HG03196 (cell line): ENCODE data around the gene SPIB.
"Not testable (repeated sequence)": the region's sequence is repeated elsewhere in the genome, so short reads cannot be mapped to it uniquely, and the experiment has no call there.

ENCODE experiments used
- ATAC-seq: cut with Tn5 transposase; IDR thresholded peaks from one replicate; pipeline ENCODE4 v1.9.1; 2021; ENCODE audit not compliant: unreplicated experiment

SPIB gene

DNA sequence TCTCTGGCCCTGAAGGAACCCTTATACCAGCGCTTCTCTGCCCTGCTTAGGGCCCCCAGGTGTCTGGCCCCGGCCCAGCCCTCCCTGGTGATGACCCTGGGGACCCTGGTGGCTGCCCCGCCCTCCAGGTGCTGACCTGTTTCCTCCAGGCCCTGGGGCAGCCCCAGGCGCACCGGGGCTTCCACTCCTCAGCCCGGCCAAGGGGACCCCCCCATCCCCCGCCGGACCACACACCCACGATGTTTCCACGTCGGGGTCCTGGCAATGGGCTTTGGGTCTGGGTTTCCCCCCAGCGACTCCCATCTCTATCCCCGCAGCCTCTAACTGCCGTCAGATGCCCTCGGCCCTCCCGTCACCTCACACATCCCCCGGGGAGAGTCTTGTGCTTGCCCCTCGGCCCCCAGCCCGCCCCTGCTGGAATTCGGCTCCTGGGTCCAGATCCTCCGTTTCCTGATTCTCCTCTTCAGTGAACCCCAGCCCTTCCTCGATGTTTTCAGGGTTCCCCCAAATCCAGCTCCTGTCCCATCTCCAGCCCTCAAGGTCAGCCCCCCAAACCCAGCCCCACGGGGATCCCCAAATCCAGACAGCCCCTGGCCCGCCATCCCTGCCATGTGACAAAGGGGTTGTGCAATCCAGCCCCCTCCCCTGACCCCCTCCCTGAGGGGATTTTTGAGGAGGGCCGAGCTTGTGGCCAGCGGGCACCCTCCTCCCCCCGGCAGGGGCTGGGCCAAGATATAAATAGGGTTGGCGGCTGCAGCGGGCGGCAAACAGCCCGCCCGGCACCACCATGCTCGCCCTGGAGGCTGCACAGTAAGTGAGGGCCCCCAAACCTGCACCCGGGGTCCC, at the start of gene SPIB:
Gene SPIB, plus strand, starts transcription at position 763 of the 846 bp plus-strand sequence. Its CDS starts 25 bp downstream, at position 788.
- ATAC-seq, result no peak

- no peak for ATAC-seq
Observed at GRCh38 chr19:50371914-50372475, 46.7 kb upstream of the SPIB start.

- peak; percentile 79 for ATAC-seq
Observed at GRCh38 chr19:50376166-50377050, 42.3 kb upstream of the SPIB start, which contains the start of gene NR1H2. NR1H2 (plus strand) TSS chr19:50376457; CDS start chr19:50377606, 1,149 bp downstream.

- ATAC-seq, result no peak
Observed at GRCh38 chr19:50377051-50377461, 41.7 kb upstream of the SPIB start.

DNA sequence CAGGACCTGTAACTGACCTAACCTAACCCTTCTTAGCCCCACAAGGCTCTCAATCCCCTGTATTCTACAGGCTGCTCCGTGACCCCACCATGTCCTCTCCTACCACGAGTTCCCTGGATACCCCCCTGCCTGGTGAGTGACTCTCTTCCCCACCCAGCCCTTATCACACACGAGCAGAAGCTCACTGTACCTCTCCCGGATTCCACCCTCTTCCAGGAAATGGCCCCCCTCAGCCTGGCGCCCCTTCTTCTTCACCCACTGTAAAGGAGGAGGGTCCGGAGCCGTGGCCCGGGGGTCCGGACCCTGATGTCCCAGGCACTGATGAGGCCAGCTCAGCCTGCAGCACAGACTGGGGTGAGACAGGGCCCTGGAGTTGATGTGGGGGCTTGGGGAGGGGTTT, 41.2 kb upstream of the SPIB start:
- ATAC-seq, result no peak

DNA sequence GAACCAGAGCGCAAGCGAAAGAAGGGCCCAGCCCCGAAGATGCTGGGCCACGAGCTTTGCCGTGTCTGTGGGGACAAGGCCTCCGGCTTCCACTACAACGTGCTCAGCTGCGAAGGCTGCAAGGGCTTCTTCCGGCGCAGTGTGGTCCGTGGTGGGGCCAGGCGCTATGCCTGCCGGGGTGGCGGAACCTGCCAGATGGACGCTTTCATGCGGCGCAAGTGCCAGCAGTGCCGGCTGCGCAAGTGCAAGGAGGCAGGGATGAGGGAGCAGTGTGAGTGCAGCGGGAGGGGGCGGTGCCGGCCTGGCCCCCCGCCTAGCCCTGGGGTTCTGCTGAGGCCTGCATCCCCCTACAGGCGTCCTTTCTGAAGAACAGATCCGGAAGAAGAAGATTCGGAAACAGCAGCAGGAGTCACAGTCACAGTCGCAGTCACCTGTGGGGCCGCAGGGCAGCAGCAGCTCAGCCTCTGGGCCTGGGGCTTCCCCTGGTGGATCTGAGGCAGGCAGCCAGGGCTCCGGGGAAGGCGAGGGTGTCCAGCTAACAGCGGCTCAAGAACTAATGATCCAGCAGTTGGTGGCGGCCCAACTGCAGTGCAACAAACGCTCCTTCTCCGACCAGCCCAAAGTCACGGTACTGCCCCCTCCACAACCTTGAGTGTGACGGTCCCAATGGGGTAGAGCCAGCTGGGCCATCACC, 40.4 kb upstream of the SPIB start:
- ATAC-seq, result no peak

DNA sequence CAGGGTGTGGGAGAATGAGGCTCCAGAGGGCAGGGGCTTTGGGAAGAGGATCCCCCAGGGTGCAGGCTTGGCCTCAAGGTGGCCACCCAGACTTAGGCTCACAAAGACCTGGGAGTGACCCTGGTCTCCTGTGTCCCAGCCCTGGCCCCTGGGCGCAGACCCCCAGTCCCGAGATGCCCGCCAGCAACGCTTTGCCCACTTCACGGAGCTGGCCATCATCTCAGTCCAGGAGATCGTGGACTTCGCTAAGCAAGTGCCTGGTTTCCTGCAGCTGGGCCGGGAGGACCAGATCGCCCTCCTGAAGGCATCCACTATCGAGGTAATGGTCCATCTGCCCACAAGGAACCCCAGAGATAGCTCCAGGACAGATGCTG, 39.9 kb upstream of the SPIB start:
- ATAC-seq, result no peak

GRCh38 chr19:50379602-50380001, 39.1 kb upstream of the SPIB start:
- ATAC-seq, result no peak

- ATAC-seq, result no peak
Observed at GRCh38 chr19:50380137-50380536, 38.6 kb upstream of the SPIB start.

DNA sequence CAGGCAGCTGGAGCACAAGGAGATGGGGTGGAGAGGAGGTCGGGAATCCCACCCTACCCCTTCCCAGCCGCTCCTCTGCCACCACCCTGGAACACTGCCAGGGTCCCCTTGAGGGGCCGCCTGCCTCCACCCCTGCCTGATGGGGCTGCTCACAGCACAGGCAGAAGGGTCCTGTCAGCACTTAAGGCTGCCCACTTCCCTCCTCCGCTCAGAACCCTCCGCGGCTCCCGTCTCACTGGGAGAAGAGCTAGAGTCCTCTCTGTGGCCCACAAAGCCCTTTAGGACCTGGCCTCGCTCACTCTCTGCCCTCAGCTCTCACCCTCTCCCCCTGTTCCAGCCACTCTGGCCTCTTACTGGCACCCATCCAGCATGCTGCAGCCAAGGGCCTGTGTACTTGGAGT, 38.0 kb upstream of the SPIB start:
- ATAC-seq, result no peak

- no peak for ATAC-seq
Observed at GRCh38 chr19:50381881-50382729, 36.6 kb upstream of the SPIB start.

DNA sequence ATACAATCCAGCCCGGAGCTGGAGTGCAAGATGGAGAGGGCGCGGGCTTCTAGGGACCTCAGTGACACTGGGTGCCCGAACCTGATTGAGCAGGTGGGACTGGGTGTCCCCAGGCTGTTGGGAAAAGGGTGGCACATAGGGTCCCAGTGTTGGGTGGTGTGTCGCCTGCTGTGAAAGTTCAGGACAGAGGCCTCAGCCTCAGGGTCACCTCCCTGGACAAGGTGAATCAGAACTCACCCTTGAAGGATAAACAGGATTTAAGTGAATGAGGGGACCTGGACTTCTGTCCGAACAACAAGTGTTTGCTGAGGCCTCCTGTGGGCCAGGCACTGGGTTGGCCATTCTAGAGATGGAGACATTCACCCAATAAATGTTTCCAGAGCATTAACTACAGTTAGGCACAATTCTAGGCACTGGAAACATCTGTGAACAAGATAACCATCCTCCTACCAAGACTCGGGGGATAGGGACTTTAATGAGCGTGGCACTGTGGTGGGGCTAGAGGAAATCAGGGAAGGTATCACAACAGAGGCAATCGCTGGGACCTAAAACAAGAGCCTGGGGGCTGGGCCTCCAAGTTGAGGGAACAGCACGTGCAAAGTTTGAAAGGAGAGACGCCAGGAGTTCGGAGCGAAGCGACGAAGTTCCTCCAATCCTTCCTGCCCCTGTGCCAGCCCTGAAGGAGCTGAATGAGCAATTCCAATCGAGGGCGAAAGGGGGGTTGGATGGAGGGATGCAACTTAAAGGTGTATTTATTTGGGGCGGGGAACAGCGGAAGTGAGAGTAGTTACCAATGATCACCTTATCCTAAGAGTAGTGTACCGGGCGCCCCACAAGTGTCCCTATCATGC, 35.5 kb upstream of the SPIB start:
- ATAC-seq, result peak; percentile 1

- peak; percentile 64 for ATAC-seq
Observed at GRCh38 chr19:50383852-50384684, 34.7 kb upstream of the SPIB start, which contains the start of gene POLD1. POLD1 (plus strand) TSS chr19:50384347; CDS start chr19:50398852, 14,505 bp downstream.

- no peak for ATAC-seq
Observed at GRCh38 chr19:50384685-50385535, 33.8 kb upstream of the SPIB start.

DNA sequence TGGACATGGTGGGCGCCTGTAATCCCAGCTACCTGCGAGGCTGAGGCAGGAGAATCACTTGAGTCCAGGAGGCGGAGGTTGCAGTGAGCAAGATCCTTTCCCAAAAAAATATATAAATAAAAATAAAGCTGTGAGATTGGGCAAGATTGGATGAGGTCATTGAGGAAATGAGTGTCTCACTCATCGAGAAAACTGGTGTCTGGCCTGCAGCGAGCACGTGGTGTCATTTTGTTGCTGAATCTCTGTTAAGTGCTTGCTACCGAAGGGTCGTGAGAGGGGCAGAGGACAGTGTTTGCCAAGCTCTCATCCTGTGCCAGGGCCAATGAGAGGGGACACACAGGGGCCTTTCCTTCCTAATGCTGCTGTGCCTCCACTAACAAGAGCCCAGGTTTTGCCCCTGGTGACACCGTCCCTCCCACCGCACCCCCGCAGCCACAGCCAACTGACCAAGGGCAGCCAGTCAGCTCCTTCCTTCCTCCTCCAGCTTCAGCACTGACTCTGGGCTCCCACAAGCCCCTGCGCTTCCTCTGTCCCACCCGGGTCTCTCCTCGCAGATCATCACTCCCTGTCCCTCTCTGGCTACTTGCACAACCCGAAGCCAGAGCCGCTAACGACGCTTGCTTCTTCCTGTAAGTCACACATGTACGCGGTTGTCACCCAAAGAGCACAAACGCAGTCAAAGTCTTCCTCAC, 31.4 kb upstream of the SPIB start:
- no peak for ATAC-seq

DNA sequence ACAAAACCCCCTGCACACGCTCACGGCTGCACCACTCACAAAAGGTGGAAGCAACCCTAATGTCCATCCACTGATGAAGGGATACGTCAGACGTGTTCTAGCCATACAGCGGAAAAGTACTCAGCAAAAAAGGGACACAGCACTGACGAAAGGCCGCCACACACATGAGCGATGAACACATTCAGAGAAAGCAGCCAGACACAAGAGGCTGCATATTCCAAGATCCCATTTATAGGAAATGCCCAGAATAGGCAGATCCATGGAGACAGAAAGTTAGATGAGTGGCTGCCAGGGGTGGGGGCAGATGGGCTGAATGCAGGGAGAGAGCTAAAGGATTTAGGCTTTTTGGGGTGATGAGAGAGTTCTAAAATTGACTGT, 30.9 kb upstream of the SPIB start:
- ATAC-seq, result no peak

GRCh38 chr19:50390295-50390694, 28.4 kb upstream of the SPIB start:
- ATAC-seq, result not testable (repeated sequence)
